GM19372 (cell line): ENCODE data around the gene HERC6.
"Not testable (repeated sequence)": the region's sequence is repeated elsewhere in the genome, so short reads cannot be mapped to it uniquely, and the experiment has no call there.

Source experiments
- ATAC-seq: cut with Tn5 transposase; IDR thresholded peaks from one replicate; pipeline ENCODE4 v1.9.1; 2021; ENCODE audit warnings: mild to moderate bottlenecking, low read depth, moderate library complexity; ENCODE audit not compliant: unreplicated experiment

HERC6 gene

DNA sequence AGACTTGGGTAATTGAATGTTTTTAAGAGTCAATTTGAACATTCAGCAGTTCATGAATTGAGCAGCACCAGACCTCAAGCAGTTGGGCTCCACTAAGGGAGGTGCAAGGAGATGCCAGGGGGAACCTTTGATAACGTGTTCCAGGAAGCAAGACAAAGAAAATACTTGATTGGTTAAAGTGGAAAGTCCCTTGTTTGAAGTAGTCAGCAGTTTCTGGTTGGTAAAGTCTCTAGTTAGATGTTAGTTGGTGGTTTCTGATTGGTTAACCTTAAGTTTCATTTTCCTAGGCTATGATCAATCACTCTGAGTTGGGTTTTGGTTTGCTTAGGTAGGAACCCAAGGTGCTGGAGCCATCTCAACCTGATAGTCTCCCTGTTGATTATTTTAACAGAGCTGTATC is 4.0 kb downstream of the HERC6 start:
- ATAC-seq: peak; percentile 31

- no peak for ATAC-seq
Observed at GRCh38 chr4:88390128-88390527, 11.5 kb downstream of the HERC6 start.

- ATAC-seq: no peak
Observed at GRCh38 chr4:88391703-88392102, 13.1 kb downstream of the HERC6 start.

- ATAC-seq: no peak
Observed at GRCh38 chr4:88396681-88397080, 18.0 kb downstream of the HERC6 start.

- no peak for ATAC-seq
Observed at GRCh38 chr4:88398381-88398780, 19.7 kb downstream of the HERC6 start.

GRCh38 chr4:88409206-88409605 is 30.6 kb downstream of the HERC6 start:
- no peak for ATAC-seq

DNA sequence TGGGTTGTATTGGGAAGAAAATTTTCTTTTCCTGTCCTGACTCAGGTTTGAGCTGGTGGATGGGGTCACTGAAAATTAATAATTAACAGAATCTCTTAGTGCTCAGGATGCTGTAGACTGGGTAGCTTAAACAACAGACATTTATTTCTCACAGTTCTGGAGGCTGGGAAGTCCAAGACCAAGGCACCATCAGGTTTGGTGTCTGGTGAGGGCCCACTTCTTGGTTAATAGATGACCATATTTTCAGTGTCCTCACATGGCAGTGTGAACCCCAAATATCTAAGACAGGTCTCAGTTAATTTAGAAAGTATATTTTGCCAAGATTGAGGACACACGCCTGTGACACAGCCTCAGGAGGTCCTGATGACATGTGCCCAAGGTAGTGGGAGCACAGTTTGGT is 31.1 kb downstream of the HERC6 start:
- no peak for ATAC-seq

DNA sequence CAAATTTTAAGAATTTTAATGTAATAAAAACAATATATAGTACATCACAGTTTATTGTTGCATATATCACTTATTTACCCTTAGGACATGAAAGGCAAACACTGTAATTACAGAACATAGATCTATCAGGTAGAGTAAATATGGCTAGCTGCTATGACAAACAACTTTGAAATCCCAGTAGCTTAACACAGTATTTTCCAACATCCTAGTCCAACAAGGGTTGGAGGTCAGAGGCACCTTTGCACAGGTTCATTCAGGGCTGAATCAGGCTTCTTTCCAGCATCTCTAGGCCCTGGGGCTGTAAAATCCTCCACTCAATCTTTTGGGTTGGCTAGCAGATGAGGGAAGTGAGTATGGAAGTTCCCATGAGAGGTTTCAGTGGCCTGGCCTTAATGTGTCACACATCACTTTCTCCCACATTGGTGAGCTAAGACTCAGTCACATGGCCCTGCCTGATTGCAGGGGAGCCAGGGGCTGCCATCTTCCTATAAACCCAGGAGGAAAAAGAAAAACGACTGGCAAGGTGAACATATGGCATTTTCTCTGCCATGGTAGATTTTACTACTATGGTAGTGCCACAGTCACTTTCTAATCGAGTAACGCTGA is 32.9 kb downstream of the HERC6 start:
- peak; percentile 68 for ATAC-seq

DNA sequence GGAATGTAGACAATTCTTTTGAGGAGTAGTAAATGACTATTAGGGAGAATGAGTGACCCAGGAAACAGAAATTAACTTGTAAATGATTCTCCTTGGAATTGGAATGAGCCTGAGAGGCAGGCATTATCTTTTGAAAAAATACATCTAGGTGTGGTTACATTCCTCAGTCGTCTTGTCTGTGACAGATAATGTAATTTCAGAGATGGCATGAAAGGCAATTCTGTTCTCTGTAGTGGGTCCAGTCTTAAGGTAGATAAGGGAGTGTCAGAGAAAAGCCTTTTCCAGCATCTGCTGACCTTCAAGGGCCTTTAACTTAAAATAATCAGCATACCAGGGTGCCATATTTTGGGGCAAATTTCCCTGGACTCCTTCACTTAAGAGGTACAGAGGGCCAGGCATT is 35.1 kb downstream of the HERC6 start:
- no peak for ATAC-seq

- no peak for ATAC-seq
Observed at GRCh38 chr4:88414755-88415154, 36.1 kb downstream of the HERC6 start.

- no peak for ATAC-seq
Observed at GRCh38 chr4:88415982-88416381, 37.3 kb downstream of the HERC6 start.

GRCh38 chr4:88418411-88418810 is 39.8 kb downstream of the HERC6 start:
- no peak for ATAC-seq

DNA sequence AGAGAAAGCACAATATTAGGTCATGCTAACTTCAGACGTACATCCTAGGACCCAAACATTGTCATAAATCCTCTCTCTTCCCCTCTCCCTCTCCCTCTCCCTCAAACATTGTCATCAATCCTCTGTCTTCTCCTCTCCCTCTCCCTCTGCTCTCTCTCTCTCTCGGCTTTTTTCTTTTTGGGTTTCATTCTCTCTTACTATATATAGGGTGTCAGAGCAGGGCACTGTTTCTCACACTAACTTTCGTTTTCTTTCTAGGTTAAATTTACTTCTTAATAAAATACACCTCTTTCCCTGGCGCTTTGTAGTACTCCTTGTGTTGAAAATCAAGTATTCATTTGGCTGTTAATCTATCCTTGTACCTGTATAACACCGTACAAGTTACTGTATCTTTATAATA is 41.2 kb downstream of the HERC6 start:
- ATAC-seq: no peak

DNA sequence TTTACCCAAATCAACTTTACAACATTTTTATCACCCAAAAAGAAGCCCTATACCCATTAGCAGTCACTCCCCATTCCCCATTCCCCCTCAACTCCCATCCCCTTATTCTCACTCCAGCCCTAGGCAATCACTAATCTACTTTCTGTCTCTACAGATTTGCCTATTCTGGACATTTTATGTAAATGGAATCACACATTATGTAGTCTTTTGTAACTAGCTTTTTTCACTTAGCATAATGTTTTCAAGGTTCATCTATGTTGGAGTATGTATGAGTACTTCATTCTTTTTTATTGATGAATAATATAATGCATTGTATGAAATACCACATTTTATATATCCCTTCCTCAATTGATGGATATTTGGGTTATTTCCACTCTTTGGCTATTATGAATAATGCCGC is 42.2 kb downstream of the HERC6 start:
- ATAC-seq: no peak

GRCh38 chr4:88422403-88422802 is 43.8 kb downstream of the HERC6 start:
- ATAC-seq: no peak

GRCh38 chr4:88429401-88429800 is 50.7 kb downstream of the HERC6 start:
- ATAC-seq: no peak

DNA sequence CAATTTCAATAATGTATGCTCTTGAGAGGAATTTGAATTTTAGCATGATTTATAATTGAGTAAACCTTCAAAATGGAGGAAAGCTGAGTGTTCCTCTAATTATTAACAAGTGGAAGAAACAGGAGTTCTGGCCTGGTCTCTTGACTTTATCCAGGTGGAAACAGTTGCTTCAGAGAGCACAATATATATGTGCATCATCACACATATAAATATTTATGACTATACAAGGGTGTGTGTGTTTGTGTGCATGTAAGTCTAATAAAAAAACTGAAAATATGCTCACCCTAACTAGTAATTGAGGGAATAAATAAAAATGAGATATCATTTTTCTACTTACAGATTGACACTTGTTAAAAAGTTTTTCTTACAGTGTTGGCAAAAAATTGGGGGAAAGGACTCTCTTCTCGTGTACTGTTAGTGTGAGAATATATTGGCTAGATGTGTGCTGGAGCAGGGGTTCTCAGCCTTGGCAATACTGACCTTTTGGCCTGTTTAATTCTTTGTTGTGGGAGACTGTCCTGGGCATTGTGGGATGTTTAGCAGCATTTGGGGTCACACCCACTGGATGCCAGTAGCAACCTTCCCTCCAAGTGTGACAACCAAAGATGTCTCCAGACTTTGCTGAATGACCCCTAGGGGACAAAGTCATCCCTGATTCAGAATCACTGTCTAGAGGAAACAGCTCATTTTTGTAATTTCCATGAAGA is 57.5 kb downstream of the HERC6 start:
- ATAC-seq: no peak

GRCh38 chr4:88437873-88438272 is 59.2 kb downstream of the HERC6 start:
- ATAC-seq: not testable (repeated sequence)

DNA sequence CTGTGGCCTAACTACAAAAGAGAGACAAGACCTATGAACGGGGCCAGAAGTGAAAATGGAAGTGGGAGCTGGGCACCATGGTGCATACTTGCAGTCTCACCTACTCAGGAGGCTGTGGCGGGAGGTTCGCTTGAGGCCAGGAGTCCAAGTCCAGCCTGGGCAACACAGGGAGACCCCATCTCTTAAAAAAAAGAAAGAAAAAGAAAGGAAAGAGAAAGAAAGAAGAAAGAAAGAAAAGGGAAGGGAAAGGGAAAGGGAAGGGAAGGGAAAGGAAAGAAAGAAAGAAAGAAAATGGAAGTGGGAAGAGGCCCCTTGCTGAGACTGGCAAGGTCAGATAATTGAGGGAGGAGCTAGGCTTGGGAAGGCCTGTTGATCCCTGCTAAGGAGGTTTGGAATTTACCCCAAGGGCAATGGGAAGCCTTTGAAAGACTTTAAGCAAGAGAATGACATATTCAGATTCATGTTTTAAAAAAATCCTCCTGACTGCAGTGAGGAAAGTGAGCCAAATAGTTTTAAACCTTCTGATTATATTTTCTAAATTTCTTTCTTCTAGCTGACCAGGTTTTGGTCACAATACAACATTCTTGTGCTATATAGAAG is 60.6 kb downstream of the HERC6 start:
- no peak for ATAC-seq

GRCh38 chr4:88440146-88440545 is 61.5 kb downstream of the HERC6 start:
- no peak for ATAC-seq

DNA sequence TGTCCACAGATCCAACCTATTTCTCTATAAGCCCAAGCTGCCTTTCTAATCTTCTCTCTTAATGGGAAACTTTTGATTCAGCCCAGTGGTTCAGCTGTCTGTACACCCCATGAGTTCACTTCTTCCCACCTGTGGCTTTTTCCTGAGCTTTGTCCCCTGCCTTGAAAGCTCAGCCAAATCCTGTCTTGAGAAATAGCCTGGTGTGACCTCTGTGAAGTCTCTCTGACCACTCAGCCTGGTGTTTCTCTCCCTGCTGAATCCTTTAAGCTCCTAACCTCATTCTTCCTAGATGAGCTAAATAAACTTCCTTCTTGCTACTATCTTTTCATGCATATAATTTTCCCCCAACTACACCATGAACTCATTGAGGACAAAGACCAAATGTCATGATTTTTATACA is 63.0 kb downstream of the HERC6 start:
- ATAC-seq: no peak

- no peak for ATAC-seq
Observed at GRCh38 chr4:88442689-88443191, 64.1 kb downstream of the HERC6 start.
